ENCODE measurements around the gene MUSK.

MUSK gene

GRCh38 chr9:110714314-110714713, 45.7 kb downstream of the MUSK start:
- Histone ChIP-seq H3K27ac (no peak overlapping the region), H3K4me3 (ENCODE audit: low read depth, low read length) (no peak overlapping the region), H3K9me3 (ENCODE audit: control insufficient read depth, low read length) (no peaks in the 10 kb centered on the region), H3K4me1 (no peaks in the 10 kb centered on the region), H3K79me2 (no peaks in the 10 kb centered on the region), H2AFZ (no peak overlapping the region), H3K27me3 (ENCODE audit: control insufficient read depth, insufficient read depth, low read length) (no peaks in the 10 kb centered on the region), H3K36me3 (ENCODE audit: control insufficient read depth, insufficient read depth, low read length) (no peaks in the 10 kb centered on the region), H3K4me2 (ENCODE audit: low read length) (no peak overlapping the region), H3K9ac (no peak overlapping the region)
- no peak for TF ChIP-seq CTCF (IDR thresholded peaks at IDR 0.05)

GRCh38 chr9:110728058-110728457, 59.5 kb downstream of the MUSK start:
- no peaks in the 10 kb centered on the region for H3K4me1 ChIP-seq
- H3K4me2 ChIP-seq (ENCODE audit: low read length), result no peak overlapping the region
- H3K27ac ChIP-seq, result no peak overlapping the region
- H3K27me3 ChIP-seq (ENCODE audit: control insufficient read depth, insufficient read depth, low read length), result no peaks in the 10 kb centered on the region
- no peak overlapping the region for H2AFZ ChIP-seq
- TF ChIP-seq CTCF (IDR thresholded peaks at IDR 0.05), result no peak
- no peaks in the 10 kb centered on the region for H3K9me3 ChIP-seq (ENCODE audit: control insufficient read depth, low read length)
- H3K36me3 ChIP-seq (ENCODE audit: control insufficient read depth, insufficient read depth, low read length), result no peaks in the 10 kb centered on the region
- no peak overlapping the region for H3K4me3 ChIP-seq (ENCODE audit: low read depth, low read length)
- no peak overlapping the region for H3K9ac ChIP-seq
- H3K79me2 ChIP-seq, result no peaks in the 10 kb centered on the region

GRCh38 chr9:110729641-110730040, 61.0 kb downstream of the MUSK start:
- H2AFZ ChIP-seq, result no peak overlapping the region
- H3K4me2 ChIP-seq (ENCODE audit: low read length), result no peak overlapping the region

GRCh38 chr9:110731437-110732028, 62.9 kb downstream of the MUSK start:
- Histone ChIP-seq H3K4me1 (no peaks in the 10 kb centered on the region), H3K27ac (no peak overlapping the region), H3K9ac (no peak overlapping the region), H2AFZ (no peak overlapping the region), H3K4me2 (ENCODE audit: low read length) (no peak overlapping the region), H3K9me3 (ENCODE audit: control insufficient read depth, low read length) (no peaks in the 10 kb centered on the region), H3K36me3 (ENCODE audit: control insufficient read depth, insufficient read depth, low read length) (no peaks in the 10 kb centered on the region), H3K4me3 (ENCODE audit: low read depth, low read length) (no peak overlapping the region), H3K27me3 (ENCODE audit: control insufficient read depth, insufficient read depth, low read length) (no peaks in the 10 kb centered on the region), H3K79me2 (no peaks in the 10 kb centered on the region)
- TF ChIP-seq CTCF (IDR thresholded peaks at IDR 0.05), result no peak

More at GRCh38 chr9:110729641-110730040, 61.0 kb downstream of the MUSK start:
- no peak for TF ChIP-seq CTCF (IDR thresholded peaks at IDR 0.05)
- no peaks in the 10 kb centered on the region for H3K27me3 ChIP-seq (ENCODE audit: control insufficient read depth, insufficient read depth, low read length)
- H3K36me3 ChIP-seq (ENCODE audit: control insufficient read depth, insufficient read depth, low read length), result no peaks in the 10 kb centered on the region
- no peaks in the 10 kb centered on the region for H3K9me3 ChIP-seq (ENCODE audit: control insufficient read depth, low read length)
- no peak overlapping the region for H3K27ac ChIP-seq
- no peak overlapping the region for H3K9ac ChIP-seq
- H3K79me2 ChIP-seq, result no peaks in the 10 kb centered on the region
- H3K4me3 ChIP-seq (ENCODE audit: low read depth, low read length), result no peak overlapping the region
- no peaks in the 10 kb centered on the region for H3K4me1 ChIP-seq

- Histone ChIP-seq H3K9ac (no peak overlapping the region), H3K36me3 (ENCODE audit: control insufficient read depth, insufficient read depth, low read length) (no peaks in the 10 kb centered on the region), H2AFZ (no peak overlapping the region), H3K27ac (no peak overlapping the region), H3K4me2 (ENCODE audit: low read length) (no peak overlapping the region), H3K4me1 (no peaks in the 10 kb centered on the region), H3K9me3 (ENCODE audit: control insufficient read depth, low read length) (no peaks in the 10 kb centered on the region), H3K27me3 (ENCODE audit: control insufficient read depth, insufficient read depth, low read length) (no peaks in the 10 kb centered on the region), H3K79me2 (no peaks in the 10 kb centered on the region), H3K4me3 (ENCODE audit: low read depth, low read length) (no peak overlapping the region)
- no peak for TF ChIP-seq CTCF (IDR thresholded peaks at IDR 0.05)
Observed at GRCh38 chr9:110738982-110739381, 70.4 kb downstream of the MUSK start.

Data from parathyroid adenoma (tissue), 2 donors.